ENCODE measurements around the gene RRAGB. TPM values are rescaled to one million over a fixed set of nuclear protein-coding genes. Genes with fewer than 3 reads are reported as not detected.
"Not testable (repeated sequence)": the region's sequence is repeated elsewhere in the genome, so short reads cannot be mapped to it uniquely, and the experiment has no call there.

Gene RRAGB, protein sequence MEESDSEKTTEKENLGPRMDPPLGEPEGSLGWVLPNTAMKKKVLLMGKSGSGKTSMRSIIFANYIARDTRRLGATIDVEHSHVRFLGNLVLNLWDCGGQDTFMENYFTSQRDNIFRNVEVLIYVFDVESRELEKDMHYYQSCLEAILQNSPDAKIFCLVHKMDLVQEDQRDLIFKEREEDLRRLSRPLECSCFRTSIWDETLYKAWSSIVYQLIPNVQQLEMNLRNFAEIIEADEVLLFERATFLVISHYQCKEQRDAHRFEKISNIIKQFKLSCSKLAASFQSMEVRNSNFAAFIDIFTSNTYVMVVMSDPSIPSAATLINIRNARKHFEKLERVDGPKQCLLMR
- 34.1 TPM for total RNA-seq
- 26.2 TPM for polyA plus RNA-seq

DNA sequence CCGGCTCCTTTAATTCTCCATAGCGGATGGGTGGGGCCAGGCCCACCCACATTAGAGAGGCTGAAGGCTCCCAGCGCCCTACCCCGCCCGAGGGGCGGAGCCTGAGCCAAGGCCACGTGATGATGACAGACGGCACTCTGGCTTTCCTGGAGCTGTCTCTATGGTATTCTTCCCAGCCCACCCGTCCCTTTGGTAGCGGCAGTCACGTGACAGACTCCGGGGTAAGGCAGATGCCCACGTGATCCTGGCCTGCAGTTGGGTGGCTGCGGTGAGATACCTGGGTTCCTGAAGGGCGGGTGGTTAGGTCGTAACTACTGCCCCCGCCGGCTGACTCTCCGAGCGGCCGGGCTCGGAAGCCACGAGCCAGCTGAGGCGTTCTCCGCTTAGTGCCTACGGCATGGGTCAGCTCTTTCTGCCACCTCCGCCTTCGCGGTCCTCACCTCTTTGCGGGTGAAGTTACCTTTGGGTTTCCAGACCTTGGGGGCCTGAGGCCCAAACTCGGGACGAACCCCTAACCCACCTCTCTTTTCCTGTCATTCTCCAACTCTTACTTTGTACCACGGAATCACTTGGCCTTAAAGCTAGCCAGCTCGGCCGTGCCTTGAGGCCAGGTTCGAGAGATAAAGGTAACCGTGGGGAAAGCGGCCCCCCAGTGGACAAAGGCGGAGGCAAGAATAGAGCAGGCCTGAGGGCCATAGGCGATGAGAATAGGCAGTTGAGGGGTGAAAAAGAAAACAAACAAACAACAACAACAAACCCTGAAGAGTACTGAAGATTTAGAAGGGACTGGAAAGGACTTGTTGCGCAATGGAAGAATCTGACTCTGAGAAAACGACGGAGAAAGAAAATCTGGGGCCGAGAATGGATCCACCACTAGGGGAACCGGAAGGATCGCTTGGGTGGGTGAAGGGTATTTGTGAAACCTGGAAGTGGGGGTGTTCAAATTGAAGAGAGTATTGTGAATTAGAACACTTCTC is at the start of gene RRAGB:
RRAGB (plus strand) TSS at position 229 of the 977 bp plus-strand sequence; CDS start at position 808, 579 bp downstream.
- peak; percentile 73 for DNase-seq (ENCODE audit: extremely low spot score)
- Histone ChIP-seq H3K36me3 (ENCODE audit: insufficient read depth) (no peaks in the 10 kb centered on the region), H3K27ac (ENCODE audit: low read depth) (peak within 1 kb of the TSS; percentile 88), H3K4me3 (ENCODE audit: low read depth, low read length) (peak within 1 kb of the TSS; percentile 56), H3K4me1 (ENCODE audit: insufficient read depth) (no peaks in the 10 kb centered on the region)
- under 1% methylated on average over 46 of the region's 46 CpGs for WGBS

DNA sequence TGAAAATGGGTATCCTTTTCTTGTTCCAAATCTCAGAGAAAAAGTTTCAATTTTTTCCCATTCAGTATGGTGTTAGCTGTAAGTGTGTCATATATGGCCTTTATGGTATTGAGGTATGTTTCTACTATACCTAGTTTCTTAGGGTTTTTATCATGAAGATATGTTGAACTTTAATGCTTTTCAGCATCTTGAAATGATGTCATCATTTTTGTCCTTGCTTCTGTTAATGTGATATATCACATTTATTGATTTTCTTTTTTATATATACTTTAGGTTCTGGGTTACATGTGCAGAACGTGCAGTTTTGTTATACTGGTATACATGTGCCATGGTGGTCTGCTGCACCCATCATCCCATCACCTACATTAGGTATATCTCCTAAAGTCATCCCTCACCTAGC is 49.5 kb upstream of the RRAGB start:
- DNase-seq (ENCODE audit: extremely low spot score), result no peak
- Histone ChIP-seq H3K36me3 (ENCODE audit: insufficient read depth) (no peaks in the 10 kb centered on the region), H3K4me1 (ENCODE audit: insufficient read depth) (no peaks in the 10 kb centered on the region), H3K27ac (ENCODE audit: low read depth) (no peak overlapping the region), H3K4me3 (ENCODE audit: low read depth, low read length) (no peak overlapping the region)
- WGBS, result 67% methylated on average over 1 of the region's 1 CpG

DNA sequence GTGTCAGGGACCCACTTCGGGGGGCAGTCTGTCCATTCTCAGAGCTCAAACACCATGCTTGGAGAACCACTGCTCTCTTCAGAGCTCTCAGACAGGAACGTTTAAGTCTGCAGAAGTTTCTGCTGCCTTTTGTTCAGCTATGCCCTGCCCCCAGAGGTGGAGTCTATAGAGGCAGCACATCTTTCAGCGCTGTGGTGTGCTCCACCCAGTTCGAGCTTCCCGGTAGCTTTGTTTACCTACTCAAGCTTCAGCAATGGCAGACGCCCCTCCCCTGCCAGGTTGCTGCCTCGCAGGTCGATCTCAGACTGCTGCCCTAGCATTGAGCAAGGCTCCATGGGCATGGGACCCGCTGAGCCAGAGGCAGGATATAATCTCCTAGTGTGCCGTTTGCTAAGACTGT is 29.0 kb upstream of the RRAGB start:
- WGBS, result 78% methylated on average over 10 of the region's 10 CpGs
- H3K27ac ChIP-seq (ENCODE audit: low read depth); DNase-seq (ENCODE audit: extremely low spot score); H3K4me3 ChIP-seq (ENCODE audit: low read depth, low read length); H3K36me3 ChIP-seq (ENCODE audit: insufficient read depth); H3K4me1 ChIP-seq (ENCODE audit: insufficient read depth): not testable (repeated sequence)

DNA sequence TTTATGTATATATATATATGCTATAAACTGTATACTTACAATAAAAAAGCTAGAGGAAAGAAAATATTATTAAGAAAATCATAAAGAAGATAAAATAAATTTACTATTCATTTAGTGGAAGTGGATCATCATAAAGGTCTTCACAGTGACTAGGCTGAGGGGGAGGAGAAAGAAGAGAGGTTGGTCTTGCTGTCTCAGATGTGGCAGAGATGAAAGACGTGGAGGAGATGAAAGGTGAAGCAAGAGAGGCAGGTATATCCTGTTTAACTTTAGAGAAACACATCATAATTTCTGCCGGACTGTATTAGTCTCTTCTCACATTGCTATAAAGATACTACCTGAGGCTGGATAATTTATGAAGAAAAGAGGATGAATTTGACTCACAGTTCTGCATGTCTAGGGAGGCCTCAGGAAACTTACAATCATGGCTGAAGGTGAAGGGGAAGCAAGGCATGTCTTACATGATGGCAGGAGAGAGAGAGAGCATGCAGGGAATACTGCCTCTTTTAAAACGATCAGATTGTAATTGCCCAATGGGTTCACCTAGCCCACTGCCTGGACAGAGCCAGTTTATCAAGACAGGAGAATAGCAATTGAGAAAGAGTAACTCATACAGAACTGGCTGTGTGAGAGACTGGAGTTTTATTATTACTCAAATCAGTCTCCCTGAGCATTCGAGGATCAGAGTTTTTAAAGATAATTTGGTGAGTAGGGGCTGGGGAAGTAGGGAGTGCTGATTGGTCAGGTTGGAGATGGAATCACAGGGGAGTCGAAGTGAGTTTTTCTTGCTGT is 22.1 kb upstream of the RRAGB start:
- Histone ChIP-seq H3K4me1 (ENCODE audit: insufficient read depth) (no peaks in the 10 kb centered on the region), H3K27ac (ENCODE audit: low read depth) (no peak overlapping the region), H3K4me3 (ENCODE audit: low read depth, low read length) (no peak overlapping the region), H3K36me3 (ENCODE audit: insufficient read depth) (no peaks in the 10 kb centered on the region)
- 59% methylated on average over 5 of the region's 5 CpGs for WGBS
- DNase-seq (ENCODE audit: extremely low spot score), result no peak

DNA sequence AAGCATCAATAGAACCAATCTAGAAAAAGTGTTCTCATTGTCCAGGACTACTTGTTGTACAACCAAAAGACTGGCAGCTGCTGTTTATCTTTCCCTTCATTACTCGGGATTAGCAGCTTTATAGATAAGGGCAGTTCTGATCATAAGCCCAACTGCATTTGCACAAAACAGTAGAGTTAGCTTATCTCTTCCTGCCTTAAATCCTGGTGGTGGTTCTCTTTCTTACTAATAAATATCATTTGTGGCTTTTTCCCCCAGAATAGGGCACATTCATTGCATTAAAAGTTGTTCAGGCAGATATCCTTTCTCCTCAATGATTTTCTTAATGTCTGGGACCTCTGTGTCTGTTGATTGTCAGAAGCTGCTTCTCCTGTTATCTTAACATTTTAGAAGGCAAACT is 20.2 kb upstream of the RRAGB start:
- H3K4me1 ChIP-seq (ENCODE audit: insufficient read depth), result no peaks in the 10 kb centered on the region
- no peak overlapping the region for H3K27ac ChIP-seq (ENCODE audit: low read depth)
- no peak for DNase-seq (ENCODE audit: extremely low spot score)
- no peaks in the 10 kb centered on the region for H3K36me3 ChIP-seq (ENCODE audit: insufficient read depth)
- H3K4me3 ChIP-seq (ENCODE audit: low read depth, low read length), result no peak overlapping the region
- WGBS, result 35% methylated on average over 1 of the region's 1 CpG

DNA sequence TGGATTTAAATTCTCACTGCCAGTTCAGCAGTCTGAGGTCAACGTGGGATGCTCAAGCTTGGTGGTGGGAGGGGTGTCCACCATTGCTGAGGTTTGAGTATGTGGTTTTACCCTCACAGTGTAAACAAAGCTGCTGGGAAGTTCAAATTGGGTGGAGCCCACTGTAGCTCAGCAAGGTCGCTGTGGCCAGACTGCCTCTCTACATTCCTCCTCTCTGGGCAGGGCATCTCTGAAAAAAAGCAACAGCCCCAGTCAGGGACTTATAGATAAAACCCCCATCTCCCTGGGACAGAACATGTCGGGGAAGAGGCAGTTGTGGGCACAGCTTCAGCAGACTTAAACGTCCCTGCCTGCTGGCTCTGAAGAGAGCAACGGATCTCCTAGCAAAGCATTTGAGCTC is 14.9 kb upstream of the RRAGB start:
- WGBS, result 67% methylated on average over 5 of the region's 5 CpGs
- H3K36me3 ChIP-seq (ENCODE audit: insufficient read depth), result no peaks in the 10 kb centered on the region
- H3K4me1 ChIP-seq (ENCODE audit: insufficient read depth), result no peaks in the 10 kb centered on the region
- no peak overlapping the region for H3K4me3 ChIP-seq (ENCODE audit: low read depth, low read length)
- DNase-seq (ENCODE audit: extremely low spot score), result no peak
- no peak overlapping the region for H3K27ac ChIP-seq (ENCODE audit: low read depth)

DNA sequence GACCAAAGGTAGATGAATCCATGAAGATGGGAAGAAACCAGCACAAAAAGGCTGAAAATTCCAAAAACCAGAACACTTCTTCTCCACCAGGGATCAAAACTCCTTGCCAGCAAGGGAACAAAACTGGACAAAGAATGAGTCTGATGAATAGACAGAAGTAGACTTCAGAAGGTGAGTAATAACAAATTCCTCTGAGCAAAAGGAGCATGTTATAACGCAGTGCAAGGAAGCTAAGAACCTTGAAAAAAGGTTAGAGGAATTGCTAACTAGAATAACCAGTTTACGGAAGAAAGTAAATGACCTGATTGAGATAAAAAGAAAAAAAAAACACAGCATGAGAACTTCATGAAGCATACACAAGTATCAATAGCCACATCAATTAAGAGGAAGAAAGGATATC is 14.1 kb upstream of the RRAGB start:
- not testable (repeated sequence) for H3K4me3 ChIP-seq (ENCODE audit: low read depth, low read length); H3K4me1 ChIP-seq (ENCODE audit: insufficient read depth); H3K27ac ChIP-seq (ENCODE audit: low read depth); H3K36me3 ChIP-seq (ENCODE audit: insufficient read depth); DNase-seq (ENCODE audit: extremely low spot score)
- WGBS, result 67% methylated on average over 2 of the region's 2 CpGs

DNA sequence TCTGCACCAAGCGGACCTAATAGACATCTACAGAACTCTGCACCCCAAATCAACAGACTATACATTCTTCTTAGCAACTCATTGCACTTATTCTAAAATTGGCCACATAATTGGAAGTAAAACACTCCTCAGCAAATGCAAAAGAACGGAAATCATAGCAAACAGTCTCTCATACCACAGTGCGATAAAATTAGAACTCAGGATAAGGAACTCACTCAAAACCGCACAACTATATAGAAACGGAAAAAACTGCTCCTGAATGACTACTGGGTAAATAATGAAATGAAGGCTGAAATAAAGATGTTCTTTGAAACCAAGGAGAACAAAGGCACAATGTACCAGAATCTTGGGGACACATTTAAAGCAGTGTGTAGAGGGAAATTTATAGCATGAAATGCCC is 12.5 kb upstream of the RRAGB start:
- not testable (repeated sequence) for H3K4me3 ChIP-seq (ENCODE audit: low read depth, low read length); H3K4me1 ChIP-seq (ENCODE audit: insufficient read depth); DNase-seq (ENCODE audit: extremely low spot score); H3K27ac ChIP-seq (ENCODE audit: low read depth); H3K36me3 ChIP-seq (ENCODE audit: insufficient read depth)
- WGBS, result 74% methylated on average over 5 of the region's 5 CpGs

DNA sequence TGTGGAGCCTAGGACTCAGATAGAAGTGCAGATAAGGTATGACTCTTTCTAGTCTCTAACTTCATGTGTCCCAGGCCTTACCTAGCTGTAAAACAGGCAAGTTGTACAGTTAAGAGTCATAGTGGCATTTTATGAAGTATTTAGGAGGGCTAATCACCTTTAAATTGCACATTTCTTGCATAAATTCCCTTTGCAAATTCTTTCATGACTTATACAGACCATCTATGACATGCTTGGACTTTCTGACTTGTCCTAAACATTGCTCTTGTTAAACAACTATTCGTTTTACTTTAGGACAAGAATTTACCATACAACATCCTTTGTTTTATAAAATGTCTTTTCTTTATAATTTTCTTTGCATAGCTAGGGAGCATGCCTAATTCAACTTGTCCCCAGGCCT is 7.8 kb upstream of the RRAGB start:
- Histone ChIP-seq H3K4me3 (ENCODE audit: low read depth, low read length) (no peak overlapping the region), H3K27ac (ENCODE audit: low read depth) (no peak overlapping the region), H3K36me3 (ENCODE audit: insufficient read depth) (no peaks in the 10 kb centered on the region), H3K4me1 (ENCODE audit: insufficient read depth) (no peaks in the 10 kb centered on the region)
- no peak for DNase-seq (ENCODE audit: extremely low spot score)
- WGBS, result 35% methylated on average over 1 of the region's 1 CpG

DNA sequence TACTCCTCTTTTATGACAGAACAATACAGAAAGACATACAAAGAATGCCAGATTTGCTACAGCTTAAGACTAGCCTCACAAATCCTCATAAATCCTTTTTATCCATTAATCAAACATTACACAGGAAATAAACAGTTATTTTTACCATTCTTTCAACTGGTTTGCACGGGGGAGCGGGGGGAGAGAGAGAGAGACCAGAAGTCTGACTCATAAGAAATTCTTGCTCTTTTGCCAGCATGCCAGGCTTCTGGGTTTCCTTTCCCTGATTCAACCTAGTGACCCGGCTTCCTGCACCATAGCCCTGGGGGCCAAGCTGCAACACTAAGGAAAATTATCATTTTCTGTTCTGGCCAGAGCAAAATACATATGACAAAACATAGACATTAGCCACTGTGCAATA is 6.8 kb upstream of the RRAGB start:
- no peak overlapping the region for H3K4me3 ChIP-seq (ENCODE audit: low read depth, low read length)
- no peaks in the 10 kb centered on the region for H3K36me3 ChIP-seq (ENCODE audit: insufficient read depth)
- H3K4me1 ChIP-seq (ENCODE audit: insufficient read depth), result no peaks in the 10 kb centered on the region
- no peak for DNase-seq (ENCODE audit: extremely low spot score)
- H3K27ac ChIP-seq (ENCODE audit: low read depth), result no peak overlapping the region
- 18% methylated on average over 3 of the region's 3 CpGs for WGBS

DNA sequence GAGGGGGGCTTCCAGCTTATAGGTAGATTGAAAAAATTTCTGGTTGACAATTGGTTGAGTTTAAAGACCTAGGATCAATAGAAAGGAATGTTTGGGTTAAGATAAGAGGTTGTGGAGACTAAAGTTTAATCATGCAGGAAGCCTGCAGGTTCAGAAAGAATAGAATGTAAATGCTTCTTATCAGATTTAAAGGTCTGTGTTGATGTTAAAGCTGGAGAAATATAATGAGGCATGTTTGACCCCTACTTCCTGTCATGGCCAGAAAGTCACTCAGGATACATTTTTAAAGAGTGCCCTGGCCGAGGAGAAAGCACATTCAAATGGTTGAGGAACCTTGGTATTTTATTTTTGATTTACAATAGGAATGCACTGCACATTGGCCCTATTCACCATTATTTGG is 3.9 kb upstream of the RRAGB start:
- no peak for DNase-seq (ENCODE audit: extremely low spot score)
- no peaks in the 10 kb centered on the region for H3K36me3 ChIP-seq (ENCODE audit: insufficient read depth)
- no peaks in the 10 kb centered on the region for H3K4me1 ChIP-seq (ENCODE audit: insufficient read depth)
- no peak overlapping the region for H3K27ac ChIP-seq (ENCODE audit: low read depth)
- H3K4me3 ChIP-seq (ENCODE audit: low read depth, low read length), result no peak overlapping the region
- WGBS, result 28% methylated on average over 1 of the region's 1 CpG

DNA sequence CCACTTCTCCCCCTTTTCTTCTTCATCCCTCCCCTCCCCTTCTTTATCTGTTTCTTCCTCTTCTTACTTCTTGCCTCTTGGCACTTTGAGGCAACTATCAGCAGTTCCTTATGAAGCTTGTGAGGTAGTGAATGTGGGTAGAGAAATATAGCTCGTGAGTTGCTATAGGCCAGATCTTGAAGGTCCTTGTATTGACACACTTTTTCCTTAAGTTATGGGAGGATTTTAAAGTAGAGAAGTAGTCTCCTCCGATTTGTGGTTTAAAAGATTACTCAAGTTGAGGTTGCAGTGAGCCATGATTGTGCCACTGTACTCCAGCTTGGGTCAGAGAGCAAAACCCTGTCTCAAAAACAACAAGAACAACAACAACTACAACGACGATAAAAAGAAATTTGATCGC is 3.4 kb upstream of the RRAGB start:
- Histone ChIP-seq H3K27ac (ENCODE audit: low read depth) (no peak overlapping the region), H3K4me1 (ENCODE audit: insufficient read depth) (no peaks in the 10 kb centered on the region), H3K4me3 (ENCODE audit: low read depth, low read length) (no peak overlapping the region), H3K36me3 (ENCODE audit: insufficient read depth) (no peaks in the 10 kb centered on the region)
- no peak for DNase-seq (ENCODE audit: extremely low spot score)
- 80% methylated on average over 5 of the region's 5 CpGs for WGBS

DNA sequence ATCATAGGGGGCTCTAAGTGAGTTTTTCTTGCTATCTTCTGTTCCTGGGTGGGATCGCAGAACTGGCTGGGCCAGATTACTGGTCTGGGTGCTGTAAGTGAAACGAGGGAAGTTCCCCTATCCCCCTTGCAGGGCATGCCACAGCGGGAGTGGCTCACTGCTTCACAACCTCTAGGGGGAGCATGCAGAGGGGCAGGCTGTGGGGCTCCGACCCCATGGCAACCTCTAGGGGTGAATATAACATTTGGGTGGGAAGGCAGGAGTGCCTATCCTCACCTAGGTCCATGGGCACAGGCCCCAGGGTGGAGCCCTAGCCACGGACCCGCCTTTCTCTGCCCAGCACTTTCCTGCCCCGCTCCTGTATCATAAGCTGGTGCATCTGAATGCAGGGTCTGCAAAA is 1.7 kb upstream of the RRAGB start:
- no peak overlapping the region for H3K4me3 ChIP-seq (ENCODE audit: low read depth, low read length)
- no peak for DNase-seq (ENCODE audit: extremely low spot score)
- no peaks in the 10 kb centered on the region for H3K36me3 ChIP-seq (ENCODE audit: insufficient read depth)
- 65% methylated on average over 7 of the region's 7 CpGs for WGBS
- no peaks in the 10 kb centered on the region for H3K4me1 ChIP-seq (ENCODE audit: insufficient read depth)
- H3K27ac ChIP-seq (ENCODE audit: low read depth), result no peak overlapping the region
